ENCODE data around the gene RND3.

RND3 gene

GRCh38 chr2:150474326-150475074, 13.0 kb downstream of the RND3 start:
- no peak for DNase-seq

- DNase-seq = no peak
Observed at GRCh38 chr2:150473767-150474166, 13.7 kb downstream of the RND3 start.

DNA sequence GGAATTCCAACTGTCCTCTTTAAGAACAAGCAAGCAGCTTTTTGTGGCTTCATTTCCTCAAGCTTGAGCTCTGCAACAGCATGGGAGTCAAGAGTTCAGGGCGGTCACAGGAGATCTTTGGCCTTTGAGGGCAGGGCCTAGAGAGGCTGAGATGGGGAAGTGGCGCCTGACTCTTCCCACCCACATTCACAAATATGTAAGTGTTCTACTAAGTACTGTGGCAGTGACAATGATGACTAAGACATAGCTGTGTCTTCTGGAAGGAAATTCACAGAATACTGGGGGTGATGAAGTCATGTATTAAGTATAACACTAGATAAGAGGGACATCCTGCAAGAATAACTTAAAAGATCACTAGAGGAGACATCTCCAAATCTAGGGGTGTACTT, 15.0 kb downstream of the RND3 start:
- no peak for DNase-seq

DNA sequence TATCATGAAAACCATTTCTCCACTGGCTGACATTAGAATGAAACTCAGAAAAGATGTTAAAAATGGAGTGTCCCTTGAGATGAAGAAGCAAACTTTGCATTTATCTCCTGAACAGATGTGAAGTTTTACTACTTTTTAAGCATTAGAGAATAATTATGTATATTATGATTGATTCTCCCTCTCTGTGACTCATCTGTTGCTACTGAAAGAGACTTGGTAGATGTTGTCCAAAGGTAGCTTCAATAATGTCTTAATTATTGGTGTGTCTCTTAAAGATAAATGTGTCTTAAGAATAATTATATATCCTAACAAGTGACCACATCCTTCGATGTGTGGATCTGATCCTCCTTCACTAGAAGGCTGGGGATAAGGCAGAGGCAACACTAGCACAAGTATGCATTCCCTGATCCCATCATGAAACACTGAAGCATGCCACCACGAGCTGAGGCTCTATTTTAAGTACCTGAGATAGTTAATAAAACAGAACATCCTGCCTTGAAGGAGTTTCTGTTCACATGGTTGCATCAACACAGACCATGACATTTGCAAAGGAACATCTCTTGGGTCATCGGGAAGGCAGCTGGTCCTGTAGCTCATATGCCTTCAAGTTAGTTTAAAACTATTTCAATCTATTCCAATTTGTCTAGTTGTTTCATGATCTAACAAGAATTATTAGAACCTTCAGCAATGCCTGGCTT, 15.5 kb downstream of the RND3 start:
- no peak for DNase-seq

DNA sequence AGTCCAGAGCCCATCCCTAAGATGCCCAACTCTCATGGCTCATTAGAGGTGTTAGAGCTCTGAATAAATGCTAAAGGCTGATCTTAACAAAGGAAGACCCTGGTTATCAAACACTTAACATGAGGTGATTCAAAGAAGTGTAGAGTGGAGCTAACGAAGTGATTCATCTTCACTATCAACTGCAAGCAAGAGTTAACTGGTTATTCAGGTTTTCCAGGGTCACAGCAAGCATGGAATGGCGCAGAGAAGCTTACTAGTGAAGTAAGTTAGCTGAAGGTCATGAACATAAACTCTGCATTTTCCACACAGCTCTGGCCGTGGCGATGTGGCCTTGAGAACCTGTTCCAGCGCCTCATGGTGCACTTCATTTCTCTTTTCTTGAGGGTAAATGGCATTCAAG, 17.0 kb downstream of the RND3 start:
- DNase-seq = no peak

DNA sequence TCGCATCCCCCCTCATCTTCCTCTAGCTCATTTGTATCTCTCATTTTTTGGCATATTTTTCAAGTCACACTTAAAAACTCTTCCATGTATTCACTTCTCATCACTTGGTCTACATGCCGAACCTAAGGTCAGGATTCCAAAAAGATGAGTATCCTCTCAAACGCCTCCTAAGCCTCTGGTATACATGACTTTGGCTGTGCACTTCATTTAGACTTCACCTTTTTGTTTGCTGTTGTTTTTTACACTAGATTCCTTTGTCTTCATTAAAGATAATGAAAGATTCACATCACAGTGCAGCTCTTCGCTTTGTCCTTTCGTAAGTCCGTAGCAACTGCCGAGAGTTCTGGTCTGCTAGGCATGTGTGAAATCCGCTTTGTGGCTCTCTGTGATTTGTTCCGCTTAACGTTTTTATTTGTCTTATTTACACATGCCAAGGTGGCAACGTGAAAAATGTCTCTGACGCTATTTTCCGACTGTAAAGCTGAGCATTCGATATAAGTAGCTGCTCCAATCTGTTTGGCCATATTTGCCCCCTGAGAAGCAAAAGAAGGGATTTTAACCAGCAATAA, 17.7 kb downstream of the RND3 start:
- DNase-seq = no peak

DNA sequence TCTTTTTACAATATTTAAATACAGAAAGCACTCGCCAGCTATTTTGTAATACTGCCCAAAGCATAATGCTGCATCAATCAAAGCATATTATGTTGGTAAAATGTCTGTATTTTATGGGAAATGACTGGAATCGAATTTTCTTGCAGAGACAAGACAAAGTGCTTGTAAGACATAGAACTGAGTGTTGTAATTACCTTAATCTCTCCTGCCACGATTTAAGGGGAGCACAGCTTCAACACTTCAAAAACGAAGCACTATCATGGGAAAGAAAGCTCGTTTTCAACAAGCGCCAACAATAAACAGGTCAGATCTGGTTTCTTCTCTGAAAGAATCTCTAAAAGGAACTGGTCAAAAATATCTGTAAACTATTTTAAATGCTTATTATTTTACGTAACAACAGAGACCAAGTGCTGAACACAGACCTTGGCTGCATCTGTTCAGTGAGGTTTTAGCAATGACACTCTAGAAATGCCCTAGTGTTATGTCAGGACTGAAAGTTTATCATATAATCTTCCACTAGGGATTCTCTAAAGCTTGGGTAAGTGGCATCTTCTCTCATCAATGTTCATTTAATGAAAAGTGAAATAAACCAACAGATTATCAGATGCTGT, 19.0 kb downstream of the RND3 start:
- no peak for DNase-seq

DNA sequence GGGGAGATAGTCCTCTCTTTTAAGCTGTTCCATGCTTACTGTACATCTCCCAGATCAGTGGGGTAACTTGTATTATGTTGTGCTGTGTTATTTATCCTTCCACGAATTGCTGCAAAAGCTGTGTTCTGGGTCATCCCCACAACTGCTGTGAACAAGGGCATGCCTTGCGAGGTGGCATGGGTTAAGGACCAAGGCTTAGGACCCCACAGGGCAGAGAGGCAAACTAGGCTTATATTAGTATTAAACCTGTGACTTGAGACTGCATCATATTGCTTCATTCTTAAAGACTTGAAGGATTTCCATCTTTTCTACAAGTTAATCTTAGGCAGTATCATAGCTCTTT, 19.9 kb downstream of the RND3 start:
- DNase-seq = no peak

- no peak for DNase-seq
Observed at GRCh38 chr2:150466741-150467620, 20.5 kb downstream of the RND3 start.

- DNase-seq = no peak
Observed at GRCh38 chr2:150465703-150466569, 21.5 kb downstream of the RND3 start.

DNA sequence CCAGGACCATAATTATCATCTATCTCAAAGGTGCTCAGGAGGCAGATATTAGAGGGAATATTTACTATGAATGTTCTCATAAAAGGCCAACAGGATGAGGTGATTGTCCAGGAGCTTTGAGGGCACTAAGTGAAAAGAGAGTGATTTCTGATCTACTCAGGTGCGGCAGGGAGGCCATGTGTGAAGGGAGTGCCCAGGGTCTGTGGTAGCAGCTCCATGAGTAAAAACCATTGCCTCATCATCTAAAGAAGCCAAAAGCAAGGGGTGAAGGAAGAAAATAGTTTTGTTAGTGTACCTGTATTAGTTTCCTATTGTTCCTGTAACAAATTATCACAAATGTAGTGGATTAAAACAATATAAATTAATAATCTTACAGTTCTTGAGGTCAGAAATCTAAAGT, 22.5 kb downstream of the RND3 start:
- no peak for DNase-seq

- no peak for DNase-seq
Observed at GRCh38 chr2:150464270-150464669, 23.2 kb downstream of the RND3 start.

GRCh38 chr2:150462770-150463169, 24.7 kb downstream of the RND3 start:
- no peak for DNase-seq

- DNase-seq = no peak
Observed at GRCh38 chr2:150459281-150459680, 28.2 kb downstream of the RND3 start.

DNA sequence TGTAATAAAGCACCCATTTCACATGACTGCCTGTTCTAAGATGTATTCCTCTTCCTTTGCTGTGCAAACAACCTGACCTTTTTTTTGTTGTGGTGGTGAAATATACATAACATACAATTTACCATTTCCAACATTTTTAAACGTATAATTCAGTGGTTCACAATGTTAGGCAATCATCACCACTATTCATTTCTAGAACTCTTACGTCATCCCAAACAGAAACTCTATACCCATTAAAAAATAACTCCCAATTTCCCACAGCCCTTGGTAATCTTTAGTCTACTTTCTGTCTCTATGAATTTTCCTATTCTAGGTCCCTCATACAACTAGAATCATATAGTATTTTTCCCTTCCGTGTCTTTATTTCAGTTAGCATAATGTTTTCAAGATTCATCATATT, 36.7 kb downstream of the RND3 start:
- no peak for DNase-seq

DNA sequence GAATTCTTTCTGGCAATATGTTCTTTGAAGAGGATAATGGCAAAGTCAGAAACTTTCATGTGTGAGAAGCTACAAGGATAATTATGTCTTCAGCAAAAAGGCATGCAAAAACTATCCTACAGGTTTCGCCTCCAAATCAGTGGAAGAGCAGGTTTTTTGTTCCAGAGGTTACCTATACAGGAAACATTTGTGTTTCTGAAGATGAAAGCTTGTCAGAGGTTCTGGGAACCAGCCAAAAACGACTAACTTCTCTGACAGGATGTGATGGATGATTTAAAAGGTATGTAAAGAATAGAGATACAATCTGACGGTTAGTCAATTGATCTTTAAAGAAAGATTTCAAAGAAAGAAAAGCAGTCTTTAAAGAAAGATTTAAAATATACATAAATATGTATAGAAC, 37.6 kb downstream of the RND3 start:
- DNase-seq = no peak

- no peak for DNase-seq
Observed at GRCh38 chr2:150445398-150445797, 42.1 kb downstream of the RND3 start.

DNA sequence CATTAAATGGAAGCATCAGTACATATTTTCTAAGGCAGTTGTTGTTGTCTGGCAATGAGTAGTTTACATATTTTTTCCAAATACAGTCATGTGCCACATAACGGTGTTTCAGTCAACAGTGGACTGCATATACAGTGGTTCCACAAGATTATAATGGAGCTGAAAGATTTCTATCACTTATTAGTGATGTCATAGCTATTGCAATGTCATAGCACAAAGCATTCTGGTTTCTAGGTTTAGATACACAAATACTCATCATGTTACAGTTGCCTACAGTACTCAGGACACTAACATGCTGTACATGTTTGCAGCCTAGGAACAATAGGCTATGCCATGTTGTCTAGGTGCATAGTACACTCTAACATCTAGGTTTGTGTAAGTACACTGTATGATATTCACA, 45.0 kb downstream of the RND3 start:
- DNase-seq = no peak

DNA sequence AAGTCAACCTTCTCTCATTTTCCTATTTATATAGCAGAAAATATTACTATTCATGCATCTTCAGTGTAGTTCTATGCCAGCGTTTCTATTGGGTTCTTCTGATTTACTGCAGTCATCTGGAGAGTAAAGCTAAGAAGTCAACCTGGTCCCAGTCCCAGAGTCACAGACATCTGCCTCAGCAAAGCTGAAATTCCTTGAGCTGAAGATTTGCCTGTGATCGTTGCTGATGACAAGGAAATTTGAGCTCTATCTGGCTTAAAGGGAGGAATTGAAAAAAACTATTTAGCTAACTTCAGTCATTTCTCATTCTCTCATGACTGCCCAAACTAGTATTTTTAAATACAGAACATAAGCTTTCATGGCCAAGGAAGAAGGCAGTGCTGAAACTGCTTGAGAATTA, 45.7 kb downstream of the RND3 start:
- no peak for DNase-seq

- DNase-seq = no peak
Observed at GRCh38 chr2:150441226-150441625, 46.2 kb downstream of the RND3 start.

- no peak for DNase-seq
Observed at GRCh38 chr2:150438654-150439053, 48.8 kb downstream of the RND3 start.

DNA sequence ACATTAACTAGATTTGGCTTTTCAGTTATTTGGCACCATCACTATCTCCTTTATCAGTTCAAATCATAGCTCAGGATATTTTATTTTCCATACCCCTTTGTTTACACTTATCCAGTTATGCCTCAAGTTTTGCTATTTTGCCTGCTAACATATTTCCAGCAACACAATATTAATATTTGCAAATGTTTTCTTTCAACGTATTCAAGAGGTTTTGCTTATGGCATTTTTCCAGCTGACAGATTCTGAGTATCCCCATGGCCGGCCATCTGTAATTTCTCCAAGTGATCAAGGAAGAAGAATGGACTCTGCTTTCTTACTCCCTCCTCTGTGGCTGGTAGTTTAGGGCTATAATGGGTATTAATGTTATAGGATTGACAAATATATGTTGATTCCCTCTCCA, 49.4 kb downstream of the RND3 start:
- DNase-seq = no peak
